ENCODE measurements around the gene PTGDR2.

GRCh38 chr11:60852982-60853950 lies 2.5 kb downstream of the PTGDR2 start:
- TF ChIP-seq CTCF (conservative IDR thresholded peaks at IDR 0.05) (no peak), ZFX (IDR thresholded peaks at IDR 0.05) (no peak)

Data from C4-2B (cell line).